Measurements from ENCODE around the gene CYP1A1. TPM values are rescaled to one million over a fixed set of nuclear protein-coding genes. Genes with fewer than 3 reads are reported as not detected.

The CYP1A1 gene
- total RNA-seq, 1 experiment from 2014 or later: 0.26 TPM

DNA sequence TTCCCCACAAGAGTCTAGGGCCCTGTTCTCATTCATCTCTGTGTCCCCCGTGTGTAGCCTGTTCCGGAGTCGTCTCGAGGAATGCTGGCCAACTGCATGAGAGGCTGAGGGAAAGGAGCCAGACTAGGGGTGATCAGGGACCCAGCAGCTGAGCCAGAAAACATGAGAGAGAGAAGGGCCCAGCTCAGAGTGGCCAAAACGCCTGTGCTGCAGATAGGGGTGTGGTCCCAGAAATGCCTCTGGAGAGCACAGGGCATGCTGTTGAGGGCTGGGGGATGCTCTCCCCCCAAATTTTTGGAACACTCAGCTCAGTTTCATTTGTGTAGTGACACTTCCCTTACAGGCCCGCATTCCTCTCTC, 37.4 kb upstream of the CYP1A1 start (continued):
- TF ChIP-seq, protein P1, sequence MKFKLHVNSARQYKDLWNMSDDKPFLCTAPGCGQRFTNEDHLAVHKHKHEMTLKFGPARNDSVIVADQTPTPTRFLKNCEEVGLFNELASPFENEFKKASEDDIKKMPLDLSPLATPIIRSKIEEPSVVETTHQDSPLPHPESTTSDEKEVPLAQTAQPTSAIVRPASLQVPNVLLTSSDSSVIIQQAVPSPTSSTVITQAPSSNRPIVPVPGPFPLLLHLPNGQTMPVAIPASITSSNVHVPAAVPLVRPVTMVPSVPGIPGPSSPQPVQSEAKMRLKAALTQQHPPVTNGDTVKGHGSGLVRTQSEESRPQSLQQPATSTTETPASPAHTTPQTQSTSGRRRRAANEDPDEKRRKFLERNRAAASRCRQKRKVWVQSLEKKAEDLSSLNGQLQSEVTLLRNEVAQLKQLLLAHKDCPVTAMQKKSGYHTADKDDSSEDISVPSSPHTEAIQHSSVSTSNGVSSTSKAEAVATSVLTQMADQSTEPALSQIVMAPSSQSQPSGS (CRISPR knock-in tag; IDR thresholded peaks at IDR 0.05; ENCODE audit: borderline replicate concordance, low read depth): no peak
- no peak for TF ChIP-seq AFF4 (CRISPR knock-in tag; IDR thresholded peaks at IDR 0.05; ENCODE audit: borderline replicate concordance)
- no peak for TF ChIP-seq SP1 (CRISPR knock-in tag; conservative IDR thresholded peaks at IDR 0.05)
- no peak for TF ChIP-seq GRHL2 (CRISPR knock-in tag; IDR thresholded peaks at IDR 0.05; ENCODE audit: insufficient replicate concordance, severe bottlenecking)

DNA sequence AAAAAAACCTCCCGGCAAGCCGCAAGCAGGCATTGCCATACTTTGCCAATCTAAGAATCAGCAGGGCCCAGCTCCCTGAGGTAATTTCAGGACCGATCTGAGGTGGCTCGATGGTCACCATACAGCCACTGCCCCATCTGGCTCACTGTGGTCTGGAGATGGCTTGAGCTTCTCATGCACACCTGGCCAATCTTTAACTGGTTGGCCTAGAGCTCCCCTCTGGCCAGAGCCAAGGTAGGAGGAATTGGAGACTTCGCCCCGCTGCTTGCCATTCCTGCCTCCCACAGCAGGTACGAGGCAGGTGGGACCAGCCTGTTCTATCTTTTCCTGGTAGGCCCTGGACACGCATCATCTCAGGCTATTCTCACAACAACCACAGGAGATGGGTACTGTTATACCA, 33.4 kb upstream of the CYP1A1 start:
- H3K4me3 Mint-ChIP-seq: no peak overlapping the region
- CTCF ChIA-PET: interaction anchor here (1.0 to 8.3 kb wide), 6 partner anchors 12 to 137 kb away, joined by 3 to 131 read pairs (median 8); partner anchors contain the start of gene CYP1A1
- DNase-seq (ENCODE audit: low spot score) (no peak), ATAC-seq (no peak)
- no peaks in the 10 kb centered on the region for H3K9me3 Mint-ChIP-seq
- POLR2A ChIA-PET: interaction anchor here (0.5 kb wide), 1 partner anchor 34 kb away, joined by 3 read pairs; the partner anchor contains the start of gene CYP1A1
- peak overlapping the region; percentile 45; the same call in 1 of the 2 replicates for H3K27ac Mint-ChIP-seq
- no peaks in the 10 kb centered on the region for H3K27me3 Mint-ChIP-seq (ENCODE audit: low read depth)
- H3K4me1 Mint-ChIP-seq: peaks cover 20% of the 10 kb centered on the region
- no peaks in the 10 kb centered on the region for H3K36me3 Mint-ChIP-seq
- TF ChIP-seq ATF1 (CRISPR knock-in tag; IDR thresholded peaks at IDR 0.05): no peak
- no peak for TF ChIP-seq ELF4 (CRISPR knock-in tag; IDR thresholded peaks at IDR 0.05; ENCODE audit: low read depth)
- TF ChIP-seq ZNF263 (CRISPR knock-in tag; IDR thresholded peaks at IDR 0.05; ENCODE audit: low read depth): no peak
- no peak for TF ChIP-seq NR1H2 (CRISPR knock-in tag; IDR thresholded peaks at IDR 0.05)
- TF ChIP-seq USF1 (CRISPR knock-in tag; IDR thresholded peaks at IDR 0.05): no peak
- TF ChIP-seq, protein P2, sequence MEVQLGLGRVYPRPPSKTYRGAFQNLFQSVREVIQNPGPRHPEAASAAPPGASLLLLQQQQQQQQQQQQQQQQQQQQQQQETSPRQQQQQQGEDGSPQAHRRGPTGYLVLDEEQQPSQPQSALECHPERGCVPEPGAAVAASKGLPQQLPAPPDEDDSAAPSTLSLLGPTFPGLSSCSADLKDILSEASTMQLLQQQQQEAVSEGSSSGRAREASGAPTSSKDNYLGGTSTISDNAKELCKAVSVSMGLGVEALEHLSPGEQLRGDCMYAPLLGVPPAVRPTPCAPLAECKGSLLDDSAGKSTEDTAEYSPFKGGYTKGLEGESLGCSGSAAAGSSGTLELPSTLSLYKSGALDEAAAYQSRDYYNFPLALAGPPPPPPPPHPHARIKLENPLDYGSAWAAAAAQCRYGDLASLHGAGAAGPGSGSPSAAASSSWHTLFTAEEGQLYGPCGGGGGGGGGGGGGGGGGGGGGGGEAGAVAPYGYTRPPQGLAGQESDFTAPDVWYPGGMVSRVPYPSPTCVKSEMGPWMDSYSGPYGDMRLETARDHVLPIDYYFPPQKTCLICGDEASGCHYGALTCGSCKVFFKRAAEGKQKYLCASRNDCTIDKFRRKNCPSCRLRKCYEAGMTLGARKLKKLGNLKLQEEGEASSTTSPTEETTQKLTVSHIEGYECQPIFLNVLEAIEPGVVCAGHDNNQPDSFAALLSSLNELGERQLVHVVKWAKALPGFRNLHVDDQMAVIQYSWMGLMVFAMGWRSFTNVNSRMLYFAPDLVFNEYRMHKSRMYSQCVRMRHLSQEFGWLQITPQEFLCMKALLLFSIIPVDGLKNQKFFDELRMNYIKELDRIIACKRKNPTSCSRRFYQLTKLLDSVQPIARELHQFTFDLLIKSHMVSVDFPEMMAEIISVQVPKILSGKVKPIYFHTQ (CRISPR knock-in tag; IDR thresholded peaks at IDR 0.05): no peak
- TF ChIP-seq HMGA2 (CRISPR knock-in tag; IDR thresholded peaks at IDR 0.05): no peak
- TF ChIP-seq KAT7 (CRISPR knock-in tag; IDR thresholded peaks at IDR 0.05; ENCODE audit: borderline replicate concordance): no peak
- TF ChIP-seq FOXJ3 (CRISPR knock-in tag; IDR thresholded peaks at IDR 0.05; ENCODE audit: borderline replicate concordance): no peak
- no peak for TF ChIP-seq TCF7 (CRISPR knock-in tag; IDR thresholded peaks at IDR 0.05; ENCODE audit: low read depth)
- no peak for TF ChIP-seq SMAD3 (CRISPR knock-in tag; IDR thresholded peaks at IDR 0.05; ENCODE audit: borderline replicate concordance)
- no peak for TF ChIP-seq NFE2L1 (CRISPR knock-in tag; IDR thresholded peaks at IDR 0.05)
- no peak for TF ChIP-seq NFYB (CRISPR knock-in tag; conservative IDR thresholded peaks at IDR 0.05; ENCODE audit: low read depth)
- no peak for TF ChIP-seq GRHL2 (CRISPR knock-in tag; IDR thresholded peaks at IDR 0.05; ENCODE audit: insufficient replicate concordance, severe bottlenecking)
- TF ChIP-seq, protein P3, sequence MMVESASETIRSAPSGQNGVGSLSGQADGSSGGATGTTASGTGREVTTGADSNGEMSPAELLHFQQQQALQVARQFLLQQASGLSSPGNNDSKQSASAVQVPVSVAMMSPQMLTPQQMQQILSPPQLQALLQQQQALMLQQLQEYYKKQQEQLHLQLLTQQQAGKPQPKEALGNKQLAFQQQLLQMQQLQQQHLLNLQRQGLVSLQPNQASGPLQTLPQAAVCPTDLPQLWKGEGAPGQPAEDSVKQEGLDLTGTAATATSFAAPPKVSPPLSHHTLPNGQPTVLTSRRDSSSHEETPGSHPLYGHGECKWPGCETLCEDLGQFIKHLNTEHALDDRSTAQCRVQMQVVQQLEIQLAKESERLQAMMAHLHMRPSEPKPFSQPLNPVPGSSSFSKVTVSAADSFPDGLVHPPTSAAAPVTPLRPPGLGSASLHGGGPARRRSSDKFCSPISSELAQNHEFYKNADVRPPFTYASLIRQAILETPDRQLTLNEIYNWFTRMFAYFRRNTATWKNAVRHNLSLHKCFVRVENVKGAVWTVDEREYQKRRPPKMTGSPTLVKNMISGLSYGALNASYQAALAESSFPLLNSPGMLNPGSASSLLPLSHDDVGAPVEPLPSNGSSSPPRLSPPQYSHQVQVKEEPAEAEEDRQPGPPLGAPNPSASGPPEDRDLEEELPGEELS (CRISPR knock-in tag; IDR thresholded peaks at IDR 0.05): no peak
- no peak for TF ChIP-seq ZNF512 (CRISPR knock-in tag; IDR thresholded peaks at IDR 0.05; ENCODE audit: borderline replicate concordance)
